Natural killer cell (primary cell): ENCODE data around the gene PCBP3. TPM values are rescaled to one million over a fixed set of nuclear protein-coding genes. Genes with fewer than 3 reads are reported as not detected.

ENCODE experiments used
- ATAC-seq, 3 donors: fragments of 150-1000 bp in 2 of 3; fragments of 200-7000 bp in 1 of 3; cut with Tn5 transposase; 1 replicate in 1 of 3; 2 replicates in 2 of 3; pipeline ENCODE4 v1.10.0; 2021; ENCODE audit warnings: mild to moderate bottlenecking in 2 of 3, moderate library complexity in 2 of 3
- DNase-seq, 2 donors: peaks; one replicate each; pipeline versions ENCODE4 v3.0.0 to v3.0.0-alpha.2; 2013 to 2021; ENCODE audit warnings: mixed read lengths in 1 of 2
- H3K27ac ChIP-seq: one replicate; pipeline ENCODE4 v1.5.1; 2013; ENCODE audit warnings: mild to moderate bottlenecking, low read length
- H3K27me3 ChIP-seq: one replicate; pipeline ENCODE4 v1.6.1; 2013; ENCODE audit warnings: low read length; ENCODE audit not compliant: control insufficient read depth, insufficient read depth
- H3K36me3 ChIP-seq: one replicate; pipeline ENCODE4 v1.6.1; 2013; ENCODE audit warnings: low read length; ENCODE audit not compliant: control insufficient read depth, insufficient read depth
- H3K4me1 ChIP-seq: one replicate; pipeline ENCODE4 v1.6.1; 2013; ENCODE audit warnings: low read length; ENCODE audit not compliant: control insufficient read depth, insufficient read depth
- H3K4me3 ChIP-seq: one replicate; pipeline ENCODE4 v1.5.1; 2013; ENCODE audit warnings: low read length
- H3K9me3 ChIP-seq: one replicate; pipeline ENCODE4 v1.6.1; 2013; ENCODE audit warnings: low read length; ENCODE audit not compliant: control insufficient read depth, insufficient read depth
- H3K27ac Mint-ChIP-seq, 2 donors: one replicate each; pipeline ENCODE4 v1.8.0; 2022; ENCODE audit warnings: mild to moderate bottlenecking in 2 of 2, mixed read lengths in 2 of 2, moderate library complexity in 1 of 2
- H3K27me3 Mint-ChIP-seq, 2 donors: one replicate each; pipeline ENCODE4 v1.8.0; 2022; ENCODE audit warnings: low read depth in 2 of 2, mixed read lengths in 2 of 2
- H3K36me3 Mint-ChIP-seq: one replicate; pipeline ENCODE4 v1.8.0; 2022; ENCODE audit warnings: mixed read lengths
- H3K4me1 Mint-ChIP-seq, 2 donors: one replicate each; pipeline ENCODE4 v1.8.0; 2022; ENCODE audit warnings: mixed read lengths in 2 of 2
- H3K4me3 Mint-ChIP-seq: one replicate; pipeline ENCODE4 v1.8.0; 2022; ENCODE audit warnings: mild to moderate bottlenecking, moderate library complexity, mixed read lengths
- H3K9me3 Mint-ChIP-seq, 2 donors: one replicate each; pipeline ENCODE4 v1.8.0; 2022; ENCODE audit warnings: mixed read lengths in 2 of 2
- WGBS: methylation state at CpG from one replicate; pipeline ENCODE4 v1.1.7; 2013; ENCODE audit warnings: missing lambda C conversion rate; ENCODE audit not compliant: insufficient coverage; 5-methylcytosine and 5-hydroxymethylcytosine counted together
- intact Hi-C: fragments of 100-400 bp; cut with micrococcal nuclease; formaldehyde crosslinking; loops from one replicate; pipeline ENCODE4 v1.14.2; 2022
- total RNA-seq, 4 donors: library from RNA; stranded (reverse); fragments of 120-200 nt in 1 of 4; gene quantifications; one replicate each; pipeline versions ENCODE4 v1.2.3 to v1.2.4, GENCODE V29; 2013 to 2022
- TF ChIP-seq, protein P1 (sequence below): fragments of 200-600 bp; IDR thresholded peaks from one replicate; pipeline ENCODE4 v1.8.0; 2022; ENCODE audit warnings: antibody characterized with exemption

The PCBP3 gene
- total RNA-seq, 3 donors from 2014 or later (not counting 1 experiment from before 2014, with no cell fraction given): 0.50 to 3.0 (median 0.52) TPM

DNA sequence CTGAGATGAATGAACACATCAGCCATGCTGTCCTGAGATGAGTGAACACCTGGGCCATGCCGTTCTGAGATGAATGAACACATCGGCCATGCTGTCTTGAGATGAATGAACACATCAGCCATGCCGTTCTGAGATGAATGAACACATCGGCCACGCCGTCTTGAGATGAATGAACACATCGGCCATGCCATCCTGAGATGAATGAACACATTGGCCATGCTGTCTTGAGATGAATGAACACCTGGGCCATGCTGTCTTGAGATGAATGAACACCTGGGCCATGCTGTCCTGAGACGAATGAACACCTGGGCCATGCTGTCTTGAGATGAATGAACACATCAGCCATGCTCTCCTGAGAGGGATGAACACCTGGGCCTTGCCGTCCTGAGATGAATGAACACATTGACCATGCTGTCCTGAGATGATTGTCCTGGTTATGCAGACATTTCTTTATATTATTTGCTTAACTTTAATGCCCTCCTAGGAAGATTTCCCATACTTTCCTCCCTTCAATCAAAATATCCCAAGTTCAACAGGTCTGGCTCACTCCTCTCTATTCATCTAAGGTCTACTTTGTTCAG lies 289.5 kb downstream of the PCBP3 start:
- Histone ChIP-seq H3K27ac (no peak overlapping the region), H3K4me1 (no peaks in the 10 kb centered on the region), H3K27me3 (no peaks in the 10 kb centered on the region), H3K9me3 (no peaks in the 10 kb centered on the region), H3K4me3 (no peak overlapping the region), H3K36me3 (no peaks in the 10 kb centered on the region)
- intact Hi-C loops: no loop called here
- Mint-ChIP-seq H3K27ac (no peak overlapping the region), H3K4me3 (no peak overlapping the region), H3K9me3 (no peaks in the 10 kb centered on the region), H3K4me1 (no peaks in the 10 kb centered on the region), H3K27me3 (no peaks in the 10 kb centered on the region), H3K36me3 (no peaks in the 10 kb centered on the region)
- TF ChIP-seq, protein P1, sequence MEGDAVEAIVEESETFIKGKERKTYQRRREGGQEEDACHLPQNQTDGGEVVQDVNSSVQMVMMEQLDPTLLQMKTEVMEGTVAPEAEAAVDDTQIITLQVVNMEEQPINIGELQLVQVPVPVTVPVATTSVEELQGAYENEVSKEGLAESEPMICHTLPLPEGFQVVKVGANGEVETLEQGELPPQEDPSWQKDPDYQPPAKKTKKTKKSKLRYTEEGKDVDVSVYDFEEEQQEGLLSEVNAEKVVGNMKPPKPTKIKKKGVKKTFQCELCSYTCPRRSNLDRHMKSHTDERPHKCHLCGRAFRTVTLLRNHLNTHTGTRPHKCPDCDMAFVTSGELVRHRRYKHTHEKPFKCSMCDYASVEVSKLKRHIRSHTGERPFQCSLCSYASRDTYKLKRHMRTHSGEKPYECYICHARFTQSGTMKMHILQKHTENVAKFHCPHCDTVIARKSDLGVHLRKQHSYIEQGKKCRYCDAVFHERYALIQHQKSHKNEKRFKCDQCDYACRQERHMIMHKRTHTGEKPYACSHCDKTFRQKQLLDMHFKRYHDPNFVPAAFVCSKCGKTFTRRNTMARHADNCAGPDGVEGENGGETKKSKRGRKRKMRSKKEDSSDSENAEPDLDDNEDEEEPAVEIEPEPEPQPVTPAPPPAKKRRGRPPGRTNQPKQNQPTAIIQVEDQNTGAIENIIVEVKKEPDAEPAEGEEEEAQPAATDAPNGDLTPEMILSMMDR: no peak
- WGBS: 73% methylated on average over 9 of the region's 9 CpGs
- DNase-seq: no peak
- ATAC-seq: no peak

DNA sequence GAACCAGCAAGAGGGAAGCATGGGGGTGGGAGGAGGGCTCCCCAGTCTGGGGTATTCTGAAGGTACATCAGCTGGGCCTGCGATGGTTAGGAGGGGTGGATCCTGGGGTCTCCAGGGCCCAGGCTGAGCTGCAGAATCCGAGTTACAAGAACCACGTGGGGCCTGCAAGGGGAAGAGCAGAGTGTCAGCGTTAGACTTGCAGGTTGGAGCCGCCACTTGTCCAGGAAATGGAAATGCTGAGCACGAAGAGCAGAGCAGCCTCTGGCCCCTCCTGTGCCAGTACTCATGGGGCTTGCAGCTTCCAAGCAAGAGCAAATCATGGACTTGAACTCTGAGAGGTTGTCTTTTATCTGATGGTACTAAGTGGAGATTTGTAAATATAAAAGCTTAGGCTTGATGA lies 290.6 kb downstream of the PCBP3 start:
- H3K27ac ChIP-seq: no peak overlapping the region
- no peak overlapping the region for H3K4me3 Mint-ChIP-seq
- no peak overlapping the region for H3K27ac Mint-ChIP-seq
- no peaks in the 10 kb centered on the region for H3K36me3 Mint-ChIP-seq
- H3K4me1 Mint-ChIP-seq: no peaks in the 10 kb centered on the region
- H3K9me3 Mint-ChIP-seq: no peaks in the 10 kb centered on the region
- H3K4me1 ChIP-seq: no peaks in the 10 kb centered on the region
- ATAC-seq (no peak), DNase-seq (no peak)
- no peaks in the 10 kb centered on the region for H3K36me3 ChIP-seq
- intact Hi-C loops: no loop called here
- WGBS: 77% methylated on average over 6 of the region's 6 CpGs
- H3K27me3 ChIP-seq: no peaks in the 10 kb centered on the region
- TF ChIP-seq, protein P1: no peak
- H3K9me3 ChIP-seq: no peaks in the 10 kb centered on the region
- H3K27me3 Mint-ChIP-seq: no peaks in the 10 kb centered on the region
- H3K4me3 ChIP-seq: no peak overlapping the region

DNA sequence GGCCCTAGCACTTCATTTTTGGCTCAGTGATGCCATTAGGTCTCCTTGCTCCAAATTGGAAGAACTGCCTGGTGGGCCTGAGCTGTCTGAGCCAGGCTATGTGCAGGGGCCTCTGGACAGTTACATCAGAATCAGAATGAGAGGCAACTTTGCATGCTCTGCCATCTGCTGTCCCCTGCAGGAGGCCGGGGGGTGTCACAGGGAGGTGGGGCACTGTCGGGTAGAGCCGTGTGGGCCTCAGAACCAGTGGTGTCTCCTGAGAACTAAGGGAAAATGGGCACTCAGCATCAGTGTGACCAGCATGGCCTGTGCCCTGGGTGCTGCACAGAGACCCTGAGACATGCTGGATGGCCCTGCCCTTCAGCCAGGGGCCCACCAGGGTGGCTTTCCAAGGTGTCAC lies 291.0 kb downstream of the PCBP3 start:
- no peaks in the 10 kb centered on the region for H3K9me3 Mint-ChIP-seq
- H3K36me3 Mint-ChIP-seq: no peaks in the 10 kb centered on the region
- ATAC-seq: no peak
- H3K4me1 ChIP-seq: no peaks in the 10 kb centered on the region
- no peaks in the 10 kb centered on the region for H3K36me3 ChIP-seq
- WGBS: 86% methylated on average over 3 of the region's 3 CpGs
- H3K4me1 Mint-ChIP-seq: no peaks in the 10 kb centered on the region
- no peaks in the 10 kb centered on the region for H3K27me3 ChIP-seq
- TF ChIP-seq, protein P1: no peak
- intact Hi-C loops: no loop called here
- no peak overlapping the region for H3K4me3 Mint-ChIP-seq
- no peak for DNase-seq
- no peak overlapping the region for H3K4me3 ChIP-seq
- H3K27ac ChIP-seq: no peak overlapping the region
- no peaks in the 10 kb centered on the region for H3K27me3 Mint-ChIP-seq
- H3K9me3 ChIP-seq: no peaks in the 10 kb centered on the region
- no peak overlapping the region for H3K27ac Mint-ChIP-seq

DNA sequence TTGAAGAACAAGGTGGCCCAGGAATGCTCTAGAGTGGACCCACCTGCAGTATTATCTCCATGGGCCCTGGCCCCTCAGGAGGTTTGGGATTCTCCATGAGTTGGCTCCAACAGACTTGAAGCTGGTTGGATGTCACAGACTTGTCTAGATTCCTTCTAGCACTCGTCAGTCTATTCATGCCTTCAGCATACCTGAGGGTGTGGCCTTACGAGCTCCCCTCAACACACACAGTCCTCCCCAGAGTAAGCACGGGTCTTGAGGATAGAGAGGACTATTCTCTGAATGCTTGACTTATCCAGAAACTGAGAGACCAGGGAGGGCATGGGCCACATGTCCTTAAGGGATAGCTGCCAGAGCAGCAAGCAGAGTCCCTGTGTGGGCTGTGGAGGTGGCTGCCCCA lies 292.1 kb downstream of the PCBP3 start:
- Mint-ChIP-seq H3K27ac (no peak overlapping the region), H3K36me3 (no peaks in the 10 kb centered on the region), H3K4me1 (no peaks in the 10 kb centered on the region), H3K4me3 (no peak overlapping the region), H3K27me3 (no peaks in the 10 kb centered on the region), H3K9me3 (no peaks in the 10 kb centered on the region)
- Histone ChIP-seq H3K36me3 (no peaks in the 10 kb centered on the region), H3K4me1 (no peaks in the 10 kb centered on the region), H3K27me3 (no peaks in the 10 kb centered on the region), H3K4me3 (no peak overlapping the region), H3K27ac (no peak overlapping the region), H3K9me3 (no peaks in the 10 kb centered on the region)
- WGBS: 88% methylated on average over 3 of the region's 3 CpGs
- TF ChIP-seq, protein P1: no peak
- ATAC-seq (no peak), DNase-seq (no peak)
- intact Hi-C loops: no loop called here
